ENCODE data around the gene SOCS3. TPM values are rescaled to one million over a fixed set of nuclear protein-coding genes. Genes with fewer than 3 reads are reported as not detected.

The SOCS3 gene
- polyA plus RNA-seq, 5 donors = 7.5 to 49.2 (median 26.1) TPM

- DNase-seq = no peak
These were observed 10.0 kb upstream of the SOCS3 start for GRCh38 chr17:78369791-78370381.

GRCh38 chr17:78368854-78369495 is 9.1 kb upstream of the SOCS3 start:
- no peak for DNase-seq

- no peak for DNase-seq
These were observed 8.5 kb upstream of the SOCS3 start for GRCh38 chr17:78368348-78368747.

GRCh38 chr17:78367193-78367592 is 7.3 kb upstream of the SOCS3 start:
- no peak for DNase-seq

- peak; percentile 79 to 84 for DNase-seq
These were observed 6.4 kb upstream of the SOCS3 start for GRCh38 chr17:78366109-78366848.

GRCh38 chr17:78365561-78366108 is 5.8 kb upstream of the SOCS3 start:
- peak in 1 of 2 donors; percentile 59 for DNase-seq

- no peak for DNase-seq
These were observed 4.8 kb upstream of the SOCS3 start for GRCh38 chr17:78364436-78365281.

GRCh38 chr17:78362671-78363070 is 2.8 kb upstream of the SOCS3 start:
- no peak for DNase-seq

- DNase-seq = no peak
These were observed 2.4 kb upstream of the SOCS3 start for GRCh38 chr17:78362232-78362631.

GRCh38 chr17:78361225-78361701 is 1.4 kb upstream of the SOCS3 start:
- DNase-seq = no peak

GRCh38 chr17:78360371-78361224 is 721 bp upstream of the SOCS3 start:
- DNase-seq = peak; percentile 80 to 81

- DNase-seq = peak in 1 of 2 donors; percentile 57
These were observed 418 bp downstream of the SOCS3 start for GRCh38 chr17:78359321-78359996.

GRCh38 chr17:78358538-78359320 is 1.1 kb downstream of the SOCS3 start:
- no peak for DNase-seq

- DNase-seq = no peak
These were observed 2.0 kb downstream of the SOCS3 start for GRCh38 chr17:78357672-78358537.

GRCh38 chr17:78357177-78357586 is 2.7 kb downstream of the SOCS3 start:
- no peak for DNase-seq

- DNase-seq = no peak
These were observed 3.7 kb downstream of the SOCS3 start for GRCh38 chr17:78356101-78356713.

- DNase-seq = no peak
These were observed 4.2 kb downstream of the SOCS3 start for GRCh38 chr17:78355701-78356100.
